GM12874 (cell line): ENCODE data around the gene EPHB3.

Source experiments
- CTCF ChIP-seq: IDR thresholded peaks from 2 replicates; pipeline ENCODE4 v1.5.1; 2011; ENCODE audit warnings: low read depth, mild to moderate bottlenecking, control low read depth, low read length, moderate library complexity; ENCODE audit not compliant: insufficient read depth

Gene EPHB3

GRCh38 chr3:184593928-184594303 lies 32.3 kb downstream of the EPHB3 start:
- TF ChIP-seq CTCF, result no peak

- TF ChIP-seq CTCF, result no peak
These were observed 32.9 kb downstream of the EPHB3 start for GRCh38 chr3:184594371-184595001.

- no peak for TF ChIP-seq CTCF
These were observed 34.1 kb downstream of the EPHB3 start for GRCh38 chr3:184595726-184596125.

DNA sequence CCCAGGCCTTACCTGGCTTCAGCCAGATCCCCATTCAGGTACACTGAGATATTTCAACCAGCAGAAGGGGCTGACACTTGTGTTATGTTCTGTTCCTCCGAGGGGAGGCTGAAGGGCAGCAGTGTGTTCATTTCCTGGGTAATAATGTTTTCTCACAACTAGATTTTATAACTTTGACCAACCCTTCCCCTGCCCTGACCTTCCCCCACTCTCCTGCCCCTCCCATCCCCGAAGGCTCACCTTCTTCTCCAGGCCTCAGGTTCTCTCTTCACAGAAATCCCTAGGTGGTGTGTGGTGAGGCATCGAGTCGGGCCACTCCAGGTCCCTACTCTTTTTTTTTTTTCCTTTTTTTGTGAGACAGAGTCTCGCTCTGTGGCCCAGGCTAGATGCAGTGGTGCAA lies 34.6 kb downstream of the EPHB3 start:
- TF ChIP-seq CTCF, result no peak

DNA sequence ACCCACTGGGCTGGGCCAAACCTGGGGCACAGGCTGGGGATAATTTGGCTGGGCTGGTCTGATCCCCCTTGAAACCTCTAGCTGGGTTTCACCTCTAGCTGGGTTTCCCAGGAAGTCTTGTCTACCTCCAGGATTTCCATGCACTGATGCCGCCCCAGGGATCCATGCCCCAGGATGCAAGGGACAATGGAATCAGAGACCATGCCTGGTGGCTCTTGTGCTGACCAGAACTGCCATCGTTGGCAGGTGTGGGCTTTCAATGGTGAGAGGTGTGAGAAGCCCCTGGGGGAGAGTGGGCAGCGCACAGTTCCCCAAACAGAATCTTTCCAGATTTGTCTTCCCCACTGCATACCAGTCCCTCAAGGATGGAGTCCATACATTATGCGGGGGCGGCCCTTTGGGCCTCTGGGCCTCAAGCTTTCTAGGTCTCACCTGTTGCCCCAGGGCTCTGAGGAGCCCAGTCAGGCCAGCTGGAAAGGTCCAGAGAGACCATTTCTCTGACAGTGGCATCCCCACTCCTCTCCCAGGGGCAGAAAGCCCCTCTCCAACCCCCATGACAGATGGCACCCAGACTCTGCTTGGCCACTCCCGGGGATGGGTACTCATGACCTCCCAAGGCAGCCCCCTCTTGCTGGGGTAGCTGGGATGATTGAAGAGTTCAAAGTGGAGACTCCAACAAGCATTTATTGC lies 35.4 kb downstream of the EPHB3 start:
- TF ChIP-seq CTCF, result no peak

DNA sequence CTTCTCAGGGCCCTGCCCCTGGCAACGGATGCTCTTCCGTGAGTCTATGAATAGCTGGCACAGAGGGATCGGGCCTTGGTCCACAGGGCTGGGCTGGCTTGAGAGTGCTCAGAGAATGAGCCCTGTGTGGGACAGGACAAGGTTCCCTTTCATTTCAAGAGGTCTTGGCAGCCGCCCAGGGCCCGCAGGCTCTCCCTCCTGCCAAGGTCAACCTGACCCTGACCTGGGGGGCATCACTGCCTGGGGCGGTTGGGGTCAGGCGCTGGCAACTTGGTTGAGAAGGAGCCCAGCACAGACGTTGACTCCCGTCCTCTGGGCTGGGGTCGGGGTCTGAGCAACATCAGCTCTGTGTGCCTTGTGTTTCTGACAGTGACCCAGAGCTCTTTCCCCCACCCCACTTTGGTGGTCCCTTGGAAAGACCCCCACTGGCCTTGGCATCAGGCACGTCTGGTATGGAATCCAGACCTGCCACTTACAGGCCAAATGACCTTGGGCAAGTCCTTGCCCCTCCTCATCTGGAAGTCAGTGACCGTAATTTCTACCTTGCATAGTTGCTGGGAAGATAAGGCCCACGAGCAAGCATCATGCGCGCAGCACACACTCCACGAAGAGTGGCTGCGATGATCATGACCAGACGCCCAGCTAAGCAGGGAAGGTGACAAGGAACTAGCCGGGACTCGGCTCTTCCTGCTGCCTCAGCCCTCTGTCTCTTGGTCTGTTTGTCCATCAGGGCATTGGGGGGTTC lies 36.4 kb downstream of the EPHB3 start:
- no peak for TF ChIP-seq CTCF

DNA sequence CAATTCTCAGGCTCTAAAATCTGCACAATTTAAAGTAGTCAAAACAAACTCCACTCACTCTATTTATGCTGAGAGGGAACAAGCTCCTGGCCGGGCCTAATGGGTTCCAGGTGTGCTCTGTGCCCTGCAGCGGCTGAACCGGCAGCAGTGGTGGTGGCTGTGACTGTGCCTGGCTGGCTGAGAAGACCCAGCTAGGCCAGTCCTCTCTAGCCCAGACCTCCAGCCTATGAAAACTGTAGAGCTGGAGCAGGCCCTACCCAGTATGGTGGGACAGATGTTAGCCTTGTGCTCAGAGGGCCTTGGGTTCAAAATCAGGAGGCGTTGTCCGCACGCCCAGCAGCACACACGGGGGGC lies 37.0 kb downstream of the EPHB3 start:
- no peak for TF ChIP-seq CTCF
